Tibial nerve (tissue), 4 donors: Measurements from ENCODE around the gene ATP2B3.

ENCODE experiments used
- EP300 ChIP-seq, 2 donors: sonication (generic); formaldehyde crosslinking; IDR thresholded peaks; one replicate each; pipeline ENCODE4 v1.6.1; 2017; ENCODE audit warnings: antibody characterized with exemption in 2 of 2, mild to moderate bottlenecking in 1 of 2
- TF ChIP-seq, protein P1 (sequence below), 5 experiments: fragments of 200-600 bp in 3 of 5; fragments of 450-650 bp in 2 of 5; sonication (generic) in 3 of 5; IDR thresholded peaks; one replicate each; pipeline ENCODE4 v1.5.1; 2016 to 2019; ENCODE audit warnings: antibody characterized with exemption in 5 of 5, mild to moderate bottlenecking in 3 of 5, moderate library complexity in 2 of 5

DNA sequence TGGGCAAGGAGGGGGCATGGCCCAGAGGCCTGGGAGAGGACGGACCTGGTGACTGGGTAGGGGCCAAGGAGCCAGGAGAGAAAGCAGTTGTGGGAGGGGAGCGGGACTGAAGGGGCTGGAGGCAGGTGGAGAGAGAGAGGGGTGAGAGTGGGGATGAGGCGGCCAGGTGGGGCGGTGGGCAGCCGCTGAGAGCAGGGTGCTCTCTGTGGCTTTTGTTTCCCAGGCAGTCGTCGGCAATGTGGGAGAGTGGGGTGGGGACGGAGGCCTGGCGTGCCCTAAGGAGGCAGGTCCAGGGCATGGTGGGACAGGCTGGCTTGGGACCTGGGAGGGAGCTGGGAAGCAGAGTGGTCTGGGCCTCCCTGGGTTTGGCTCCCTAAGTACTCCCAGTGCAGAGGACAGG lies 3.2 kb upstream of the ATP2B3 start:
- TF ChIP-seq, protein P1, sequence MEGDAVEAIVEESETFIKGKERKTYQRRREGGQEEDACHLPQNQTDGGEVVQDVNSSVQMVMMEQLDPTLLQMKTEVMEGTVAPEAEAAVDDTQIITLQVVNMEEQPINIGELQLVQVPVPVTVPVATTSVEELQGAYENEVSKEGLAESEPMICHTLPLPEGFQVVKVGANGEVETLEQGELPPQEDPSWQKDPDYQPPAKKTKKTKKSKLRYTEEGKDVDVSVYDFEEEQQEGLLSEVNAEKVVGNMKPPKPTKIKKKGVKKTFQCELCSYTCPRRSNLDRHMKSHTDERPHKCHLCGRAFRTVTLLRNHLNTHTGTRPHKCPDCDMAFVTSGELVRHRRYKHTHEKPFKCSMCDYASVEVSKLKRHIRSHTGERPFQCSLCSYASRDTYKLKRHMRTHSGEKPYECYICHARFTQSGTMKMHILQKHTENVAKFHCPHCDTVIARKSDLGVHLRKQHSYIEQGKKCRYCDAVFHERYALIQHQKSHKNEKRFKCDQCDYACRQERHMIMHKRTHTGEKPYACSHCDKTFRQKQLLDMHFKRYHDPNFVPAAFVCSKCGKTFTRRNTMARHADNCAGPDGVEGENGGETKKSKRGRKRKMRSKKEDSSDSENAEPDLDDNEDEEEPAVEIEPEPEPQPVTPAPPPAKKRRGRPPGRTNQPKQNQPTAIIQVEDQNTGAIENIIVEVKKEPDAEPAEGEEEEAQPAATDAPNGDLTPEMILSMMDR (IDR thresholded peaks at IDR 0.05) = no peak
- no peak for TF ChIP-seq EP300 (IDR thresholded peaks at IDR 0.05)
